Erythroblast (primary cell): Measurements from ENCODE around the gene SH3D19.

Experiments used
- GATA1 ChIP-seq: IDR thresholded peaks from 2 replicates; pipeline ENCODE4 v1.6.1; 2011; ENCODE audit warnings: low read depth, mild to moderate bottlenecking, control low read depth, low read length, moderate library complexity
- POLR2A ChIP-seq: IDR thresholded peaks from 2 replicates; pipeline ENCODE4 v1.6.1; 2011; ENCODE audit warnings: mild to moderate bottlenecking, low read length

GRCh38 chr4:151310124-151310728 lies 15.2 kb downstream of the SH3D19 start:
- no peak for TF ChIP-seq POLR2A
- no peak for TF ChIP-seq GATA1
